AG08396 (cell line): ENCODE results near the gene GULP1.

Experiments used
- DNase-seq: peaks from one replicate; pipeline ENCODE4 v3.0.0; 2012; ENCODE audit warnings: low spot score, mixed read lengths

The GULP1 gene

DNA sequence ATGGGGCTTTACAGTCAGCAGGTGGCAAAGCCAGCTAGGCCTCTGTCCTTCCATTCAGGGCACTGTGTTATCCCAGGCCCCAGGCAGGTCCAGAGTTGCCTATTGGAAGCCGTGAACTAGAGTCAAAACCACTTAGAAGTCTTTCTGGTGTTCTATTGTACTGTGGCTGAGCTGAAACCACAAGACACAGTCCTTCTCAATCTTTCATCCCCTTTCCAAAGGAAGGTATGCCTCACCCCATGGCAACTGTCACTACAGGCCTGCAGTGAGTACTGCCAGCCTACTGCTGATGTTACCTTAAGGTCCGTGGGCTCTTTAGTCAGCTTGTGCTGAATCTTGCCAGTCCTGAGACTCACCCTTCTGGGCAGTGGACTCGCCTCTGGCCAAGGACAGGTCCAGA, 181.6 kb downstream of the GULP1 start:
- DNase-seq, result no peak

DNA sequence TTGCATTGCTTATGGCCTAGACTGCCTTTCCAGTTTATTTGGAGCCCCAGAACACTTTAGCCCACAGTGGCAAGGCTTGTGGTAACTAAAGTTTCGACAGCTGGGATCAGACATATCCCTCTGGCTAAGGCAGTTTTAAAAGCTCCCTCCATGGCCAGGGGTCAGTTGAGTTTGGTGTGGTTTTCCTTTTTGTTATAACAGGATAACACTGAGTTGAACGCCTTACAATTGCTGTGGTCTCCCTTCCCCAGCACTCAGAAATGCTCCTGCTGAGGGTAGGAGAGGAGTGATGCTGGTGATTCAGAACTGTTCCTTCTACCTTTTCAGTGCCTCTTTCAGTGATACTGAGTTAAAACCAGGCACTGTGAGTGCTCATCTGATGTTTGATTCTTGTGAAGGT, 182.6 kb downstream of the GULP1 start:
- DNase-seq, result no peak

GRCh38 chr2:188475945-188476344, 184.3 kb downstream of the GULP1 start:
- DNase-seq, result no peak

GRCh38 chr2:188477564-188478103, 186.0 kb downstream of the GULP1 start:
- no peak for DNase-seq

- DNase-seq, result no peak
Measured at GRCh38 chr2:188478724-188479123, 187.1 kb downstream of the GULP1 start.

DNA sequence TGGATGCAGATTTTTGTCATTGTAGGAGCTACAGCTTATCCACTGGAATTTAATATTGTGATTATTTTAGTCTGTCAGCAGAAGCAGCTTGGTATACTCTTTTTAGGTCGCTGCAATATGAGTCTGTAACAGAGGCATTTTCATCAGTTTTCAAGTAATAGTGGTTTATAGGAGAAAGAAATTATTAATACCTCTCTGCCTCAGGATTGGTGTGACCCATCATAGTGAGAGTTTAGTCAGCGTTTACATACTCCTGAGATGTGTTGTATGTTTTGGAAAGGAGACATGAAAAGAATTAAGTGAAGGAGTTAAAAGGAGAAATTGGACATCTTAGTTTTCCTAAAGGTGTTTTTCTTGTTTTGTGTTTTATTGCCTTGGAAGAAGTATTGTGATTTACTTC, 189.8 kb downstream of the GULP1 start:
- DNase-seq, result no peak

DNA sequence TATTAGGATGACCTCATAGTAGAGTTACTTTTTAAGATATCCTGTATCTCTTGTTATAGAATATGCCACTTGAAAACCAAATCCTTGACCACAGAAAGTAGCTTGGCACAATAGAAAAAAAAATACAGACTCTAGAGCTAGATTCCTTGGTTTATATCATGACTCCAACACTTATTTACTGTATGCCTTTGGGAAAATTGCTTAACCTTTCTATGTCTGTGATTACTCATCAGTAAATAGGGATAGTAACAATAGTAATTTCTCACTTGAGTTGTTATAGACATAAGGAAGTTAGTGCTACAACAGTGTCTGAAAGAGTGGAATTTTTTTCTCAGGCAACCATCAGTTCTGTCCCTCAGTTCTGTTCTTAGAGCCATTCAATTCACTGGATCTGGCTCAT, 193.8 kb downstream of the GULP1 start:
- DNase-seq, result no peak

GRCh38 chr2:188492751-188493150, 201.1 kb downstream of the GULP1 start:
- no peak for DNase-seq

DNA sequence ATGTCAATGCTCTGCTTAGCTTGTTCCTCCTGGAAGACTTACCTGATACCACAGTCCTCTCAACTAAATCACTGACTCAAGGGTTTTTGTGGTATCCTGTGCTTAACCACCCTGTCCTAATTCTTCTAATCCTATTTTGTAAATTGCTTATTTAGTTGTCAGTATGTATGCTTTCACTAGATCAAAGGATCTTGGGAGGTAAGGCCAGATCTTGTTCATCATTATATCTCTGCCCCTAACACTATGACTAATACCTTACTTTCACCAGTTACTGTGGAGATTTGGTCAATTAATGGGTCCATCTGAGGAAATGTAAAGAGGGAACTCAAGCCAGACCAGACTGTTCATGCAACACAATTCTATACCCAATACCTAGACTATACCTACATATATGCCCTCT, 203.2 kb downstream of the GULP1 start:
- no peak for DNase-seq

DNA sequence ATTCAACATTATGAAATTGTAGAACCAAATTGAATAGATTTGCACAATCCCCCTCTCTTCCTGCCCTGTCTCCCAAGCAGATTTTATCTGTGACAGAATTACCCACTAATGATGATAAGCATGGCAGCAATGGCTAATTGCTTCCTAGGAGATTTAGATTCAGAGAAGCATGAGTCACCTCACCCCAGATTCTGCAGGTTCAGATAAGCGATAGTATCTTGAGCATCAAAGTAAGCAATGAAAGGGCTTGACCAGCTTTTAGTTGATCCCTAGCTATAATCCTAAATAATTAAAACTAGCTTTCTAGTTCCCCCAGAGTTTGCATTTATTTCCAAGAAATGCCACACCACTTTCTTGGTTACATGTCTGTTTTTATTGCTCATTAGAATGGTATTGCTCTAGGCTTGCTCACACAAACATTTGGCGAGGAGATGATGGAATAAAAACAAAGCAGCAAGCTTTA, 204.3 kb downstream of the GULP1 start:
- DNase-seq, result peak; percentile 24

GRCh38 chr2:188497726-188498125, 206.1 kb downstream of the GULP1 start:
- DNase-seq, result no peak

GRCh38 chr2:188503975-188504374, 212.3 kb downstream of the GULP1 start:
- no peak for DNase-seq

- no peak for DNase-seq
Measured at GRCh38 chr2:188506843-188507242, 215.2 kb downstream of the GULP1 start.

- DNase-seq, result no peak
Measured at GRCh38 chr2:188511346-188511745, 219.7 kb downstream of the GULP1 start.

GRCh38 chr2:188512456-188512855, 220.8 kb downstream of the GULP1 start:
- peak; percentile 4 for DNase-seq

GRCh38 chr2:188515918-188516317, 224.2 kb downstream of the GULP1 start:
- DNase-seq, result no peak

GRCh38 chr2:188517549-188518215, 226.0 kb downstream of the GULP1 start:
- no peak for DNase-seq

GRCh38 chr2:188518381-188518780, 226.7 kb downstream of the GULP1 start:
- no peak for DNase-seq

DNA sequence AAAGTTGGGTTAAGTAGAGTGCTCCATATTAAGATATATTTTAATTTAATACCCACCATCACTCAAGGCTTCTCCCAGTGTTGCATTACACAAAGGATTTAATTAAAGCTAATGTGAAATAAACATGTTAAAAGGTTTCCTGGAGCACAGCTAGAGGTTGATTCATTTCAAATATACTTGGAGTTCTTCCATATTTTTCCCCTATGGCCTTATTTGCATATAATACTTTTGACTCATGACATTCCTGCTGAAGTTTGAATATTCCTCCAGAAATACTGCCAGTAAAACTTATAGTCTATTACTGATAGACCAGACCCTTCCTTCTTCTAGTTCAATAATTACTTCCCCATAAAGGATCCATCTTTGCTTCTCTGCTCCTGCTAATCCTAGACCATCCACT, 227.5 kb downstream of the GULP1 start:
- no peak for DNase-seq

DNA sequence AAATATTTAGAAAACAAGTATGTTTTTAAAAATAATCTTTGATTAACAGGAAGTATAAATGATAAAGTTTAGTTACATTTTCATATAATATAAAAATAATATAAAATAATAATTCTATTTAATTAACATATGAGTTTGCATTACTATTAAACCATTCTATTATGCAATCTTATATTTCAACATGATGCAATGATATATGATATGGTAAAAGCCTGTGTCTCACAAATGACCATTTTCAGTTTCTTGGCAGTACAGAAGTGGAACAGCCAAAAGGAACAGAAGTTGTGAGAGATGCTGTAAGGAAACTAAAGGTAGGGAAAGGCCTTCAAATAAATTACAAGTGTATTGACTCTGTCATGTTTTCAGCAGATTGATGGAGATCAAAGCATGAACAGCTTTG, 230.8 kb downstream of the GULP1 start:
- DNase-seq, result no peak

DNA sequence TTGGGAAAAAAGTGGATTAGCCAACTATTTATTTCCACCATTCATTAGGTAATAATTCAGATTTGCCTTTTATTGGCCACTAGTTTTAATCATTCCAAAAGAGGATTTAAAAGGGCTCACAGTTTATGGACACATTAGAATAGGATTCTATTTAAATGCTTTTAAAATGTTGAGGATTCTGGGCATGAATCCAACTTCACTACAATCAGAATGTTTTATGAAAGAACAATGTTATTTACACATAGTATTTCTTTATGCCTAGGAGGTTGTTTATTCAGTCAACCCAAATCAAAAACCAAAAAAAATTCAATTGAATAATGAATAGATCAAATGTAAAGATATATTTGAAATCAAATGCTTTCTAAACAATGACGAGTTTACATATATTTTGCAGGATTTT, 232.2 kb downstream of the GULP1 start:
- DNase-seq, result no peak

GRCh38 chr2:188524519-188525113, 232.9 kb downstream of the GULP1 start:
- DNase-seq, result peak; percentile 21

DNA sequence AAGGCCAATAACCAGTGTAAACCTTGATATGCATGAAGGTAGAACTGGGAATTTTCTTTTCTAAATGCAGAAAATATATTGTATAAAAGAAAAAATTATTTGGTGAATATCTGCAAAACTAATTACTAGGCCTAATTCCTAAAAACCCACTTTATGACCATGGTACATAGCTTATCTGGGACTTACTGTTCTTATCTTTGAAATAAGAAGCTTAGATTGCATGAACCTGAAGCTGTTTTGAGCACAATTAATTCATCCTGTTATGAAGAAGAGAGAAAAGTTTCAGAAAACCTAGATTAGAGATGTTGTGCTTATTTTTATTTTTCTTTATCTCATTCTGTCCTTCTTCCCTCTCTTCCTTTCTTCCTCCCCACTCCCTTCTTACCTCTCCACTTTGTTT, 235.0 kb downstream of the GULP1 start:
- no peak for DNase-seq

GRCh38 chr2:188527141-188527540, 235.5 kb downstream of the GULP1 start:
- no peak for DNase-seq
